Keratinocyte (primary cell): Measurements from ENCODE around the gene KPNA3.

Experiments used
- CTCF ChIP-seq, 3 experiments: IDR thresholded peaks in 1 of 3; conservative IDR thresholded peaks in 1 of 3; optimal IDR thresholded peaks in 1 of 3; 2 replicates in 2 of 3; 3 replicates in 1 of 3; pipeline versions ENCODE3 to v1.5.1; 2011; ENCODE audit warnings: low read length in 3 of 3, mild to moderate bottlenecking in 3 of 3, moderate library complexity in 2 of 3, control low read depth in 1 of 3, inconsistent platforms in 1 of 3; ENCODE audit not compliant: insufficient read depth in 2 of 3; ENCODE audit errors: extremely low read depth in 1 of 3
- EZH2 ChIP-seq: IDR thresholded peaks from one replicate; pipeline ENCODE4 v1.6.1; 2012; ENCODE audit warnings: inconsistent platforms, mild to moderate bottlenecking, low read length, moderate library complexity

GRCh38 chr13:49653478-49653877 is 139.0 kb downstream of the KPNA3 start:
- no peak for TF ChIP-seq CTCF (optimal IDR thresholded peaks at IDR 0.05 in 1 of 3, IDR thresholded peaks at IDR 0.05 in 1 of 3, conservative IDR thresholded peaks at IDR 0.05 in 1 of 3; ENCODE audit: extremely low read depth in 1 of 3, insufficient read depth in 2 of 3, low read length in 3 of 3)
- no peak for TF ChIP-seq EZH2
